Dendritic cell treated with granulocyte-macrophage colony-stimulating factor and Interleukin-4, amounts not matched to agents 40 ng/mL and 50 ng/mL, for 4 days (primary cell): ENCODE results near the gene DCHS2.

Experiments
- H3K27ac Mint-ChIP-seq: one replicate; pipeline ENCODE4 v1.8.0; 2022; ENCODE audit warnings: mild to moderate bottlenecking, mixed read lengths
- H3K27me3 Mint-ChIP-seq: one replicate; pipeline ENCODE4 v1.8.0; 2022; ENCODE audit warnings: mild to moderate bottlenecking, mixed read lengths
- H3K36me3 Mint-ChIP-seq: one replicate; pipeline ENCODE4 v1.8.0; 2022; ENCODE audit warnings: low read depth, mixed read lengths
- H3K4me1 Mint-ChIP-seq: one replicate; pipeline ENCODE4 v1.8.0; 2022; ENCODE audit warnings: low read depth, mixed read lengths
- H3K4me3 Mint-ChIP-seq: one replicate; pipeline ENCODE4 v1.8.0; 2022; ENCODE audit warnings: mild to moderate bottlenecking, moderate library complexity, mixed read lengths
- H3K9me3 Mint-ChIP-seq: one replicate; pipeline ENCODE4 v1.8.0; 2022; ENCODE audit warnings: mixed read lengths
- intact Hi-C: fragments of 100-400 bp; cut with micrococcal nuclease; formaldehyde crosslinking; loops from one replicate; pipeline ENCODE4 v1.15.0; 2022

The DCHS2 gene

GRCh38 chr4:154364066-154364845 is 127.3 kb downstream of the DCHS2 start:
- Mint-ChIP-seq H3K27me3 (no peaks in the 10 kb centered on the region), H3K27ac (no peak overlapping the region), H3K4me1 (peaks cover 6% of the 10 kb centered on the region), H3K9me3 (no peaks in the 10 kb centered on the region), H3K36me3 (no peaks in the 10 kb centered on the region), H3K4me3 (no peak overlapping the region)
- intact Hi-C loops = no loop called here

GRCh38 chr4:154361450-154361849 is 130.1 kb downstream of the DCHS2 start:
- Mint-ChIP-seq H3K9me3 (no peaks in the 10 kb centered on the region), H3K27ac (no peak overlapping the region), H3K36me3 (no peaks in the 10 kb centered on the region), H3K4me3 (no peak overlapping the region), H3K4me1 (no peaks in the 10 kb centered on the region), H3K27me3 (no peaks in the 10 kb centered on the region)
- intact Hi-C loops = no loop called here

GRCh38 chr4:154360491-154360890 is 131.1 kb downstream of the DCHS2 start:
- Mint-ChIP-seq H3K9me3 (no peaks in the 10 kb centered on the region), H3K4me3 (no peak overlapping the region), H3K36me3 (no peaks in the 10 kb centered on the region), H3K27me3 (no peaks in the 10 kb centered on the region), H3K27ac (no peak overlapping the region), H3K4me1 (no peaks in the 10 kb centered on the region)
- intact Hi-C loops = no loop called here

GRCh38 chr4:154354883-154355282 is 136.7 kb downstream of the DCHS2 start:
- no peak overlapping the region for H3K4me3 Mint-ChIP-seq
- H3K9me3 Mint-ChIP-seq = no peaks in the 10 kb centered on the region
- no peaks in the 10 kb centered on the region for H3K36me3 Mint-ChIP-seq
- no peak overlapping the region for H3K27ac Mint-ChIP-seq
- H3K4me1 Mint-ChIP-seq = no peaks in the 10 kb centered on the region
- intact Hi-C loops = no loop called here
- no peaks in the 10 kb centered on the region for H3K27me3 Mint-ChIP-seq

GRCh38 chr4:154349829-154350228 is 141.8 kb downstream of the DCHS2 start:
- Mint-ChIP-seq H3K9me3 (no peaks in the 10 kb centered on the region), H3K4me3 (no peak overlapping the region), H3K4me1 (no peaks in the 10 kb centered on the region), H3K27ac (no peak overlapping the region), H3K27me3 (no peaks in the 10 kb centered on the region), H3K36me3 (no peaks in the 10 kb centered on the region)
- intact Hi-C loops = no loop called here

GRCh38 chr4:154348657-154349056 is 142.9 kb downstream of the DCHS2 start:
- Mint-ChIP-seq H3K27ac (no peak overlapping the region), H3K36me3 (no peaks in the 10 kb centered on the region), H3K4me3 (no peak overlapping the region), H3K4me1 (no peaks in the 10 kb centered on the region), H3K9me3 (no peaks in the 10 kb centered on the region), H3K27me3 (no peaks in the 10 kb centered on the region)
- intact Hi-C loops = no loop called here

- no peak overlapping the region for H3K27ac Mint-ChIP-seq
- no peaks in the 10 kb centered on the region for H3K27me3 Mint-ChIP-seq
- intact Hi-C loops = no loop called here
- H3K4me3 Mint-ChIP-seq = no peak overlapping the region
- H3K9me3 Mint-ChIP-seq = no peaks in the 10 kb centered on the region
- H3K36me3 Mint-ChIP-seq = no peaks in the 10 kb centered on the region
- no peaks in the 10 kb centered on the region for H3K4me1 Mint-ChIP-seq
These were observed 146.2 kb downstream of the DCHS2 start for GRCh38 chr4:154345359-154345758.

GRCh38 chr4:154344686-154345085 is 146.9 kb downstream of the DCHS2 start:
- Mint-ChIP-seq H3K4me3 (no peak overlapping the region), H3K27ac (no peak overlapping the region), H3K4me1 (no peaks in the 10 kb centered on the region), H3K27me3 (no peaks in the 10 kb centered on the region), H3K9me3 (no peaks in the 10 kb centered on the region), H3K36me3 (no peaks in the 10 kb centered on the region)
- intact Hi-C loops = no loop called here

- H3K36me3 Mint-ChIP-seq = no peaks in the 10 kb centered on the region
- intact Hi-C loops = no loop called here
- no peaks in the 10 kb centered on the region for H3K9me3 Mint-ChIP-seq
- H3K4me3 Mint-ChIP-seq = no peak overlapping the region
- no peaks in the 10 kb centered on the region for H3K27me3 Mint-ChIP-seq
- no peaks in the 10 kb centered on the region for H3K4me1 Mint-ChIP-seq
- no peak overlapping the region for H3K27ac Mint-ChIP-seq
These were observed 147.9 kb downstream of the DCHS2 start for GRCh38 chr4:154343651-154344050.

- no peaks in the 10 kb centered on the region for H3K27me3 Mint-ChIP-seq
- H3K36me3 Mint-ChIP-seq = no peaks in the 10 kb centered on the region
- intact Hi-C loops = no loop called here
These were observed 150.2 kb downstream of the DCHS2 start for GRCh38 chr4:154341448-154341847.

GRCh38 chr4:154335588-154335987 is 156.0 kb downstream of the DCHS2 start:
- Mint-ChIP-seq H3K36me3 (no peaks in the 10 kb centered on the region), H3K9me3 (no peaks in the 10 kb centered on the region), H3K4me3 (no peak overlapping the region), H3K4me1 (peaks cover 10% of the 10 kb centered on the region), H3K27me3 (peaks cover 20% of the 10 kb centered on the region), H3K27ac (no peak overlapping the region)
- intact Hi-C loops = no loop called here

More at GRCh38 chr4:154341448-154341847, 150.2 kb downstream of the DCHS2 start:
- no peak overlapping the region for H3K4me3 Mint-ChIP-seq
- H3K9me3 Mint-ChIP-seq = no peaks in the 10 kb centered on the region
- H3K4me1 Mint-ChIP-seq = no peaks in the 10 kb centered on the region
- no peak overlapping the region for H3K27ac Mint-ChIP-seq

- Mint-ChIP-seq H3K27ac (no peak overlapping the region), H3K4me3 (peak overlapping the region; percentile 51), H3K27me3 (peaks cover 23% of the 10 kb centered on the region), H3K9me3 (no peaks in the 10 kb centered on the region), H3K4me1 (peaks cover 10% of the 10 kb centered on the region), H3K36me3 (no peaks in the 10 kb centered on the region)
- intact Hi-C loops = no loop called here
These were observed 158.7 kb downstream of the DCHS2 start for GRCh38 chr4:154332681-154333421.

- Mint-ChIP-seq H3K4me1 (peaks cover 10% of the 10 kb centered on the region), H3K27me3 (peaks cover 21% of the 10 kb centered on the region), H3K36me3 (no peaks in the 10 kb centered on the region), H3K4me3 (no peak overlapping the region), H3K27ac (no peak overlapping the region), H3K9me3 (no peaks in the 10 kb centered on the region)
- intact Hi-C loops = no loop called here
These were observed 161.7 kb downstream of the DCHS2 start for GRCh38 chr4:154329939-154330338.

GRCh38 chr4:154329268-154329868 is 162.2 kb downstream of the DCHS2 start:
- H3K9me3 Mint-ChIP-seq = no peaks in the 10 kb centered on the region
- H3K4me1 Mint-ChIP-seq = peaks cover 10% of the 10 kb centered on the region
- H3K27ac Mint-ChIP-seq = no peak overlapping the region
- H3K4me3 Mint-ChIP-seq = no peak overlapping the region
- peaks cover 21% of the 10 kb centered on the region for H3K27me3 Mint-ChIP-seq
- intact Hi-C loops = no loop called here
- no peaks in the 10 kb centered on the region for H3K36me3 Mint-ChIP-seq
